ENCODE results near the gene LAD1.

GRCh38 chr1:201357636-201358348 is 41.3 kb downstream of the LAD1 start:
- no peak for TF ChIP-seq CTCF (IDR thresholded peaks at IDR 0.05)
- no peak for TF ChIP-seq POLR2AphosphoS5 (IDR thresholded peaks at IDR 0.05; ENCODE audit: low read depth, low read length)
- TF ChIP-seq SIN3A (IDR thresholded peaks at IDR 0.05; ENCODE audit: borderline replicate concordance, insufficient read depth, low read depth, low read length): no peak
